Stimulated activated CD4-positive, alpha-beta T cell treated with anti-CD3 and anti-CD28 coated beads, Interleukin-2, amount 100 ng/mL, for 48 hours (primary cell): Measurements from ENCODE around the gene POU2F1.

Experiments used
- DNase-seq, 2 donors: peaks; one replicate each; pipeline ENCODE4 v3.0.0-alpha.2; 2020

POU2F1 gene

GRCh38 chr1:167426716-167427115, 206.0 kb downstream of the POU2F1 start:
- DNase-seq: no peak

DNA sequence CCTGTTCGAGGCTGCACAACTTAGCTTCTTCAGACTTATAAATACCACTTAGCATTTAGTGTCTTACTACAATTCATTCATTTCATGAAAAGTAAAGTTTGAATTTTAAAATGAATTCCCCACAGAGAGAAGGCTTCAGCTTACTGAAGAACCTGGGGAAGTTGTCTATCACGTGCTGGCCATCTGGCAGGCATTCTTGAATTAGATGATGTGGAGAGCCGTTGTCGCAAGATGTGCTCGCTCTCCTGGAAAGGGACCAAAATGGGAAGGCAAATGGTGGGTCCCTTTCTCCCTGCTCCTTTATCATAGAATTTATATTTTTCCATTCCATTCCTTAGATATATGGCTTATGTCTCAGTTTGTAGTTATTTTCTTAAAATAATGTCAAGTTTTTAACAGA, 207.2 kb downstream of the POU2F1 start:
- DNase-seq: no peak

GRCh38 chr1:167428395-167428794, 207.7 kb downstream of the POU2F1 start:
- DNase-seq: no peak

- no peak for DNase-seq
Measured at GRCh38 chr1:167429612-167430011, 208.9 kb downstream of the POU2F1 start.

- DNase-seq: no peak
Measured at GRCh38 chr1:167430134-167430848, 209.6 kb downstream of the POU2F1 start.

DNA sequence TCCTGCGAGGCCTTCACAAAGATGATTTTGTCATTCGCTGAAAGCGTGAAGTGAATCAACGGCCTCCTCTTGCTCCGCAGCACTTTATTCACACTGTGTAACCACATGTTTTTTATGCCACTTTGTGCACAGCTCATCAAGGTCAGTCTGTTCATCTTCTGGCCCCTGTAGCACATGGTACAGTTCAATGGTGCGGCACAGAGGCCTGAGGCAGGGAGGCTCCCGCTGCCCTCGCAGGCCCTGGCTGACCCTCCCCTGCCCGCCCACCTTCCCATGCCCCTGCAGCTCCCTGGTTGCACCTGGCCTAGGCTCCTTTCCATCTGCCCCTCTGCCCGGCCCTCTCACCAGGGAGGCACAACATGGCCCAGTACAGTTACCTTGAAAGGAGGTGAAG, 210.2 kb downstream of the POU2F1 start:
- no peak for DNase-seq

- DNase-seq: no peak
Measured at GRCh38 chr1:167431261-167431908, 210.7 kb downstream of the POU2F1 start.

GRCh38 chr1:167431909-167432650, 211.4 kb downstream of the POU2F1 start:
- DNase-seq: no peak

- no peak for DNase-seq
Measured at GRCh38 chr1:167432780-167433179, 212.1 kb downstream of the POU2F1 start.

DNA sequence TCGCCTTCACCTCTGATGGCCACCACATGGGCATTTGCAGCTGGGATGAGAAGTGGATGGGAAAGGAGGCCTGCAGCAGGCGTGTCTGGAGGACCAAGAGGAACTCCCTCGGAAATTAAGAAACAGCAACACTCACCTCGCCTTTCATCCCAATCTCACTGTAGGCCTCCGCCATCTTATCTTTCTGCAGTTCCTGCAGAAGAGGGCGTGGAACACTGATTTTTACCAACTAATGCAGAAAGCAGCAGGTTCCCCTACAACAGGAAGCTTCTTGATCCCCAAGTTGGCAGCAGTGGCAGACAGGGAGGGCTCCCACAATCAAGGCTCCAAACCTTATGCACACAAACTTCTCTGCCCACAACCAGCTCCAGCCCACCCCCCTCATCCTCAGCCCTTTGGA, 213.2 kb downstream of the POU2F1 start:
- DNase-seq: no peak

- DNase-seq: no peak
Measured at GRCh38 chr1:167434306-167434705, 213.6 kb downstream of the POU2F1 start.

- no peak for DNase-seq
Measured at GRCh38 chr1:167435484-167435883, 214.8 kb downstream of the POU2F1 start.

DNA sequence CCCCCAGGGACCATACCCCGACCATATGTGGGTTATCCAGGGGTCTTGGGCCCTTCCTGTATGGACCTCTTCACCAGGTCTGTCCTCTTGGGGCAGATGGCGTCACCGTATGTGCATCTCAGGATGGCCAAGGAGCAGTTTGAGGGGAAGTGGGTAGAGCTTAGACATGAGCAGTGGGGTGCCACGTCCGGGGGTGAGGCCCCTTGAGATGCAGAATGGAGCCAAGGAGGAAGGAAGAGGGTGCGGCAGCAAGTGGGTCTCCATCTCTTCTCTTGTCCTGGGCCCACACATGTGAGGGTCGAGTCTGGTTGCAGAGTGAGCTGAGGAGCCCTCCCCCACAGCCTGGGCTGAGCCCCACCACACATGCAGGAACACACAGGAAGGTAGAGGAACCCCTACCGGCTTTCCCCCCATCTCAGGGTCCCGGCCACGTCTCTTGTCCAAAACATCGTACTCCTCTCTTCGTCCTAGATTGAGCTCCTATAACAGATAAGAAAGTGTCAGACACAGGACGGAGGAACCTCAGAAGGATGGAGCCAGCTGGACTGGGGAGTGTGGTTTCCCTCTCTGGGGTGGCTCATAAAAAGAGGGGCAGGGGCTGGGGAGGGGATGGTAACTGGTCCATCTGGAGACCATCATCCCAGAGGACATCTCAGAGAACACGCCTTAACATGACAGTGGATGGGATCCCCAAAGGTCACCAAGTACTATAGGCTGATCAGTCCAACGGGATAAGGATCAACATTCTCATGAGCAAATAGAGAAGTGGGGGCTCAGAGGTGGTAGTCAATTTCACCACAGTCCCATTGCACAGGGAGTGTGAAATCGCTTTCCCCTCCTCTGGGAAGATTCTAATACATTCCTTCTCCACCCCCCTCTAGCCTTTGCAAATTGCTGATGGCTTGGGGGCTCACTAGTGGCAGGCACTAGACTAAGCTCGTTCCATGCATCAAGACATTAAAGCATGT, 217.8 kb downstream of the POU2F1 start:
- no peak for DNase-seq

- DNase-seq: no peak
Measured at GRCh38 chr1:167439301-167439988, 218.8 kb downstream of the POU2F1 start.

DNA sequence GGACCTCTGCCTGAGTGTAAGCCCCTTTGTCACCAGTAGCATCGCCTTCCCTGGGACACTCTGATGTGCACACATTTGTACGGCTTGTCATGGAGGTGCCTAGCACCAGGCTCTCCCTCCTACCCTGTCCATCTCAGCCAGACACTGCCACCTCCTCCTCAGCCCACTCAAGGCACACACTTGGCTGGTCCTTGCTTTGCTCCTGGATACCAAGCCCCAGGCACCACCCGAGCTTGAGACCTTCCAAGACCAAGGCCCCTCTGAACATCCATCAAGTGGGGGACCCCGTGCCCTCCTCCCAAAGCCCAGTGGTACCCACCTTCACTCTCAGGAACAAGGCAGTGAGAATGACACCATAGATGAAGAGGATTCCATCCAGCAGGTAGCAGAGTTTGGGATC, 219.7 kb downstream of the POU2F1 start:
- no peak for DNase-seq

DNA sequence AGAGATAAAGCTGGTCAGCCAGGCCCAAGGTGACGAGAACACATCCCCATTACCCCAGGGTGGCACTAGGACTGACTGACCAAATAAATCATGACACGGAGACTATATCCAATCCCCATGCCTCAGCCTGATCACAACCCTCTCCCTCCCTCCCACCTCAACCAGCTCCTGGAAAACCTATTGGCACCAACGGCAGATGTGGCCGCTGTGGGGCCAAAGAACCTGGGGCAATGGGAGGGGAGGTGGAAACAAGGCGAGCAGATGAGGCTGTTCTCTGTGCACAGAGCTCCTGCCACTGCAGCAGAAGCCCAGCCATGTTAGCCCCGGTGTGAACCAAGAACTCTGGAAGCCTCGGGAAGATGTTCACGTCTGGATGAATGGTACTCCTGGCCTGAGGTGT, 220.1 kb downstream of the POU2F1 start:
- DNase-seq: no peak

- no peak for DNase-seq
Measured at GRCh38 chr1:167441222-167441621, 220.5 kb downstream of the POU2F1 start.

DNA sequence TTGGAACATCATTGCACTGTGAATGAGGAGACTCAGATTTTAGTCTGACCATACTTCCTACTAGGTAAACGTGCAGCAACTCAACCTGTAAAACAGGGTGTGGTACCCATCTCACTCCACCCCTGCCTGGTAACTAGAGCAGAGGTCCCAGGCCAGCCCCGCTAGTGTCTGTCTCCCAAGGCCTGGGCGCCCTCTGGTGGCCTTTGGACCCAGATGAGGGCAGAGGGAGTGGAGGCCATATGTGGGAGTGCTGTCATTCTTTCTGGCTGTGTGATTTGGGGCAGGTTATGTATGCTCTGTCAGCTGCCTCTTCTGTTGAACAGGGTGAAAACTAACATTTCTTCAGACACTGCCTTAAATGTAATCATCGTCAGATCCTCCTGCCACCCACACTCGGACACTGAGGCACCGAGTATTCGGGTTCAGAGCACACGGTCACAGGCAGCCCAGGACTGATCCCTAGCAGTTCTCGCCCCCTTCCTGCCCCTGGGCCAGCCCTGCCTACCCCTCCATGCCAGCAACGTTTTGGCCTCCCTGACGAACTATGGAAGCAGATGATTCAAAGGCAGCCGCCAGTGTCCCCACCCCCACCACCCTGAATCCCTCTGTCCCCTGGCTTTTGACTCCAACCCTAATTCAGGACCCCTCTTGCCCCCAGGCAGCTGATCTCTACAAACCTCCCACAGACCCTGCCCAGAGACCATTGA, 221.6 kb downstream of the POU2F1 start:
- DNase-seq: peak; percentile 81 to 86

DNA sequence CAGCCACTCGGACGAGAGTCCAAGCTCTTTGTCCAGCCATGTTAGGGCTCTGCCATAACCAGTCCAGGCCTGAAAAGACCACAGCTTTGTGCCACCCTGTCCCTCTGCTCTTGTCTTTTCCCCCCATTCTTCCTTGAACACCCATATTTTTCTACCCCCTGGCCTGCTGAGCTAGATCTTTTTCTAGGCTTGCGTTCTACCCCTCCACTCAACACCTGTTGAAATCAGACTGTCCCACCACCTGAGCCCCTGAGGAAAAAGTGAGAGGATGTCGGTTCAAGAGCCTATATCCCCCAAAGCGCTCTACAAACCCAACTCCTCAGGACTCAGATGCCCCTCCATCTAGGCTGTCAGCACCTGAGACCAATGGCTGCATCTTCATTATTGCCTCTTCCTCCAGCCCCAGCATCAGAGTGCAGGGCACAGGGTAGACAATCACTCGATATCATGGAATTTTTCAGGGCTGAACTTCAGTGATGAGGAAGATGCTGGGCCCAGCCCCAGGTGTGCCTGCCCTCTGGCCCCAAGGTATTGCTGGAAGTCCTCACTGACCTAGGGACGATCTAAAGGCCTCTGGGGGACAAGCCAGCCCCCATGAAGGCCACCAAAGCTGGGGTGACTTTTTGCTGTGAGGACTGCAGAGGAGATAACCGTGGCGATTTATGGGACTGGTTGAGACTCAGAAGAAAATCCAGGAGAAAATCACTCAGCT, 222.3 kb downstream of the POU2F1 start:
- no peak for DNase-seq

DNA sequence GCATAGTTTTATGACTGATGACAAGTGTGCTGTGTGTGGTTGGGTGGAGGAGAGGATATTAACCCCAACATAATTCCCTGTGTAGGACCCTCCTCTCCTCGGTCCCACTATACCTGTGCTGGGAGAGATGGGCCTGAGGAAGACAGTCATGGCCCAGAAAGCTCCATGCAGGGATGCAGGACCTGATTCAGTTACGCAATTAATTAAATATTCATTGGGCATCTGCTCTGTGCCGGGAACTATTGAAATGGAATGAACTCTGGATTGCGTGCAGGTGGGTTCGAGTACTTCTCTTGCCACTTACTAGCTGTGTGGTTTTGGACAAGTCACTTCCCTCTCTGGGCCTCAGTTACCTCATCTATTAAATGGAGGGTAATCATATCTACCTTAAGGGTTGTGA, 223.1 kb downstream of the POU2F1 start:
- DNase-seq: no peak

DNA sequence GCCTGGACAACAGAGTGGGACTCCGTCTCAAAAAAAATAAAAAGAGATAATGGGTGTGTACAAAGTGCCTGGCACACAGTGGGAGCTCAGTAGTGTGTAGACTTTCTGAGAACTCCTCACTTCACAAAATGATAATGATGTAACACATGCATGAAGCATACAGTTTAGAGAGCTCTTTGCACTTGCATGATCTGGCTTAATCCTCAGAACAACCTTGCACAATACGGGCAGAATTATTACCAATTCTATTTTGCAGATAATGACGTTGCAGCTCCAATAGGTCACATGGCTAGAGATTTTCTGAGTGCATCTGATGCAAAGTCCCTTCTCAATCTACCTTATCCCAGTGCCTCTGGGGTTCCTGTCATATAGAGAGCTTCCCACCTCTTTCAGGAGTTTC, 226.3 kb downstream of the POU2F1 start:
- DNase-seq: no peak
